Panc1 (cell line): ENCODE measurements around the gene MPV17L. TPM values are rescaled to one million over a fixed set of nuclear protein-coding genes. Genes with fewer than 3 reads are reported as not detected.

Source experiments
- ATAC-seq: fragments of 200-7000 bp; cut with Tn5 transposase; 2 replicates; pipeline ENCODE4 v1.9.1; 2020; ENCODE audit warnings: mild to moderate bottlenecking, moderate library complexity
- BruUV-seq: library from RNA; stranded (reverse); fragments of 400-500 nt; replicated peaks from 2 replicates; lab custom pipeline; 2021; lab: Mats Ljungman, UMichigan
- CTCF ChIA-PET: fragments of 300-600 bp; sonication (Branson Sonifier 250); formaldehyde crosslinking; loops from one replicate; lab custom pipeline; 2022; ENCODE audit warnings: antibody characterized with exemption; lab: Charles Lee
- POLR2A ChIA-PET: fragments of 300-600 bp; sonication (Branson Sonifier 250); formaldehyde crosslinking; loops from one replicate; lab custom pipeline; 2022; ENCODE audit warnings: antibody characterized with exemption; lab: Charles Lee
- DNase-seq: peaks from one replicate; pipeline ENCODE4 v3.0.0-alpha.2; 2010; ENCODE audit warnings: low read depth, low spot score
- H3K27ac ChIP-seq: 2 replicates; pipeline ENCODE4 v1.5.1; 2011; ENCODE audit warnings: mild to moderate bottlenecking, low read length, inconsistent platforms
- H3K27me3 ChIP-seq: fragments of 200-500 bp; sonication (Bioruptor generic); 2 replicates; pipeline ENCODE4 v1.6.0; 2014; ENCODE audit warnings: low read length, inconsistent platforms; ENCODE audit not compliant: control insufficient read depth, insufficient read depth
- H3K36me3 ChIP-seq: fragments of 200-500 bp; sonication (Bioruptor generic); 2 replicates; pipeline ENCODE4 v1.5.1; 2014; ENCODE audit warnings: inconsistent platforms, mild to moderate bottlenecking, low read length, moderate library complexity; ENCODE audit not compliant: control insufficient read depth, insufficient read depth
- H3K4me1 ChIP-seq: 2 replicates; pipeline ENCODE4 v1.5.1; 2011; ENCODE audit warnings: inconsistent platforms, mild to moderate bottlenecking, low read length, moderate library complexity; ENCODE audit not compliant: control insufficient read depth, insufficient read depth
- H3K4me3 ChIP-seq, 2 experiments: 2 replicates each; pipeline ENCODE4 v1.5.1; 2011 to 2012; ENCODE audit warnings: low read depth in 2 of 2, low read length in 2 of 2, mild to moderate bottlenecking in 2 of 2, inconsistent platforms in 1 of 2, moderate library complexity in 1 of 2
- H3K9me3 ChIP-seq: fragments of 200-500 bp; sonication (Bioruptor generic); 2 replicates; pipeline ENCODE4 v1.5.1; 2014; ENCODE audit warnings: low read depth, mild to moderate bottlenecking, inconsistent platforms, low read length, moderate library complexity; ENCODE audit not compliant: control insufficient read depth, insufficient read depth
- POLR2AphosphoS5 ChIP-seq: IDR thresholded peaks from 2 replicates; pipeline ENCODE4 v1.6.1; 2012; ENCODE audit warnings: mild to moderate bottlenecking, low read depth, low read length, moderate library complexity
- SIN3A ChIP-seq: IDR thresholded peaks from 2 replicates; pipeline ENCODE4 v1.6.1; 2012; ENCODE audit warnings: low read depth, mild to moderate bottlenecking, low read length, moderate library complexity, borderline replicate concordance; ENCODE audit not compliant: insufficient read depth
- TCF7L2 ChIP-seq: IDR thresholded peaks from 2 replicates; pipeline ENCODE4 v1.6.1; 2011; ENCODE audit warnings: mild to moderate bottlenecking, low read depth, low read length, inconsistent platforms
- in situ Hi-C: cut with HindIII; loops from 2 replicates; pipeline ENCODE4 v1.10.0; 2016; ENCODE audit warnings: low sequenced_read_pairs, low pct_unique_long_range_greater_than_20kb
- intact Hi-C: fragments of 100-400 bp; cut with micrococcal nuclease; formaldehyde crosslinking; loops from one replicate; pipeline ENCODE4 v1.10.0; 2022; ENCODE audit not compliant: unreplicated experiment
- total RNA-seq: library from RNA; stranded (reverse); gene quantifications from one replicate; pipeline ENCODE4 v1.2.1, GENCODE V29; 2021; ENCODE audit not compliant: unreplicated experiment
- TF ChIP-seq, protein P1 (sequence below): fragments of 450-650 bp; IDR thresholded peaks from 2 replicates; pipeline ENCODE4 v1.5.1; 2017; ENCODE audit warnings: mild to moderate bottlenecking
- TF ChIP-seq, protein P2 (sequence below), 2 experiments: IDR thresholded peaks; 2 replicates each; pipeline ENCODE4 v1.6.1; 2011 to 2012; ENCODE audit warnings: low read depth in 2 of 2, control low read depth in 1 of 2, low read length in 1 of 2, mild to moderate bottlenecking in 1 of 2, moderate library complexity in 1 of 2; ENCODE audit not compliant: insufficient read depth in 1 of 2

Gene MPV17L
- total RNA-seq, 1 experiment from 2014 or later: 10.4 TPM

DNA sequence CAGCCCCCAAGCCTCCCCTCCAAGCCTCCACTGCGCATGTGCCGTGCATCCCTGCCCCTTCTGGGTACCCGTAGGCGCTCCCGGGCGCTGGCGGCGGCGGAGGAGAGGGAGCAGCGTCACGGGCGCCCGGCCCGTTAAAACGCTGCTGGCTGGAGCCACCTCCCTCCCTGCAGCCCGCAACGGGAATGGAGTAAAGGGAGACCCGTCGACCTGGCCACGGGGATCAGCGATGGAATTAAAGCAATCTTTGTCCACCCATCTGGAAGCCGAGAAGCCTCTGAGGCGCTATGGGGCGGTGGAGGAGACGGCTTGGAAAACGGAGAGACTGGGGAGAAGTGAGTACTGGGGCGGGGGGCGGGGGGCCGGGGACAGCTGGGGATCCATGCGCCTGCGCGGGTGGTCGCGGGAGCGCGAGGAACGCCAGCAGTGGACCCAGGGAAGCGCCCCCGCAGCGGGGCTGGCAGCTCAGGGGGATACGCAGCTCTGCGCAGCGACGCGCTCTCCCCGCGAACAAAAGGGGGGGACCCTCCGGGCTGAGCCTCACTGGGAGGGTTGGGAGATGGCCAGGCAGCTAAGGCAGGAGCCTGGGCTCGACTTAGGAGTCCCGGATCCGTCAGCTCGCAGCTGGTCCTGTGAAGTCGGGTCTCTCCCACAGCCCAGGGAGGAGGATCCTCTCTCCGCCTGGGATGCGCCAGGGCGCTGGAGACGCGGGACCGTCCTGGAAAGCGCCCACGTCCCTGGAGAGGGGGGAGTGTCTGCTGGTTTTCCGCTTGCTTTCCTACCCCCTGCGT, 39.1 kb downstream of the MPV17L start, which contains the start of gene BMERB1:
BMERB1 (plus strand) TSS at position 164 of the 791 bp plus-strand sequence; CDS start at position 230, 66 bp downstream.
- DNase-seq (no peak), ATAC-seq (peak; percentile 93)
- no peaks in the 10 kb centered on the region for H3K36me3 ChIP-seq
- ChIA-PET POLR2A (interaction anchor here (0.6 kb wide), 2 partner anchors 157 to 818 kb away, joined by 3 to 9 read pairs; no protein-coding TSS in a partner anchor), CTCF (interaction anchor here (0.6 kb wide), 1 partner anchor 567 kb away, joined by 3 read pairs; no protein-coding TSS in a partner anchor)
- BruUV-seq: no TSS peak
- in situ Hi-C loops: no loop called here
- intact Hi-C loops: loop anchor here (10.0 kb wide), 1 partner anchor 160 kb away; no protein-coding TSS in a partner anchor
- peak; percentile 75 for TF ChIP-seq POLR2AphosphoS5
- no peak for TF ChIP-seq TCF7L2
- TF ChIP-seq, protein P1, sequence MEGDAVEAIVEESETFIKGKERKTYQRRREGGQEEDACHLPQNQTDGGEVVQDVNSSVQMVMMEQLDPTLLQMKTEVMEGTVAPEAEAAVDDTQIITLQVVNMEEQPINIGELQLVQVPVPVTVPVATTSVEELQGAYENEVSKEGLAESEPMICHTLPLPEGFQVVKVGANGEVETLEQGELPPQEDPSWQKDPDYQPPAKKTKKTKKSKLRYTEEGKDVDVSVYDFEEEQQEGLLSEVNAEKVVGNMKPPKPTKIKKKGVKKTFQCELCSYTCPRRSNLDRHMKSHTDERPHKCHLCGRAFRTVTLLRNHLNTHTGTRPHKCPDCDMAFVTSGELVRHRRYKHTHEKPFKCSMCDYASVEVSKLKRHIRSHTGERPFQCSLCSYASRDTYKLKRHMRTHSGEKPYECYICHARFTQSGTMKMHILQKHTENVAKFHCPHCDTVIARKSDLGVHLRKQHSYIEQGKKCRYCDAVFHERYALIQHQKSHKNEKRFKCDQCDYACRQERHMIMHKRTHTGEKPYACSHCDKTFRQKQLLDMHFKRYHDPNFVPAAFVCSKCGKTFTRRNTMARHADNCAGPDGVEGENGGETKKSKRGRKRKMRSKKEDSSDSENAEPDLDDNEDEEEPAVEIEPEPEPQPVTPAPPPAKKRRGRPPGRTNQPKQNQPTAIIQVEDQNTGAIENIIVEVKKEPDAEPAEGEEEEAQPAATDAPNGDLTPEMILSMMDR: no peak
- peak; percentile 48; the same call in 1 of the 2 replicates for TF ChIP-seq SIN3A
- TF ChIP-seq, protein P2, sequence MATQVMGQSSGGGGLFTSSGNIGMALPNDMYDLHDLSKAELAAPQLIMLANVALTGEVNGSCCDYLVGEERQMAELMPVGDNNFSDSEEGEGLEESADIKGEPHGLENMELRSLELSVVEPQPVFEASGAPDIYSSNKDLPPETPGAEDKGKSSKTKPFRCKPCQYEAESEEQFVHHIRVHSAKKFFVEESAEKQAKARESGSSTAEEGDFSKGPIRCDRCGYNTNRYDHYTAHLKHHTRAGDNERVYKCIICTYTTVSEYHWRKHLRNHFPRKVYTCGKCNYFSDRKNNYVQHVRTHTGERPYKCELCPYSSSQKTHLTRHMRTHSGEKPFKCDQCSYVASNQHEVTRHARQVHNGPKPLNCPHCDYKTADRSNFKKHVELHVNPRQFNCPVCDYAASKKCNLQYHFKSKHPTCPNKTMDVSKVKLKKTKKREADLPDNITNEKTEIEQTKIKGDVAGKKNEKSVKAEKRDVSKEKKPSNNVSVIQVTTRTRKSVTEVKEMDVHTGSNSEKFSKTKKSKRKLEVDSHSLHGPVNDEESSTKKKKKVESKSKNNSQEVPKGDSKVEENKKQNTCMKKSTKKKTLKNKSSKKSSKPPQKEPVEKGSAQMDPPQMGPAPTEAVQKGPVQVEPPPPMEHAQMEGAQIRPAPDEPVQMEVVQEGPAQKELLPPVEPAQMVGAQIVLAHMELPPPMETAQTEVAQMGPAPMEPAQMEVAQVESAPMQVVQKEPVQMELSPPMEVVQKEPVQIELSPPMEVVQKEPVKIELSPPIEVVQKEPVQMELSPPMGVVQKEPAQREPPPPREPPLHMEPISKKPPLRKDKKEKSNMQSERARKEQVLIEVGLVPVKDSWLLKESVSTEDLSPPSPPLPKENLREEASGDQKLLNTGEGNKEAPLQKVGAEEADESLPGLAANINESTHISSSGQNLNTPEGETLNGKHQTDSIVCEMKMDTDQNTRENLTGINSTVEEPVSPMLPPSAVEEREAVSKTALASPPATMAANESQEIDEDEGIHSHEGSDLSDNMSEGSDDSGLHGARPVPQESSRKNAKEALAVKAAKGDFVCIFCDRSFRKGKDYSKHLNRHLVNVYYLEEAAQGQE (IDR thresholded peaks at IDR 0.05; ENCODE audit: insufficient read depth in 1 of 2, low read depth in 2 of 2, low read length in 1 of 2): no peak
- peak within 1 kb of the TSS; percentile 84 for H3K27ac ChIP-seq
- no peaks in the 10 kb centered on the region for H3K27me3 ChIP-seq
- H3K9me3 ChIP-seq: no peaks in the 10 kb centered on the region
- peaks cover 32% of the 10 kb centered on the region for H3K4me1 ChIP-seq
- H3K4me3 ChIP-seq: peak within 1 kb of the TSS; percentile 71 to 81

DNA sequence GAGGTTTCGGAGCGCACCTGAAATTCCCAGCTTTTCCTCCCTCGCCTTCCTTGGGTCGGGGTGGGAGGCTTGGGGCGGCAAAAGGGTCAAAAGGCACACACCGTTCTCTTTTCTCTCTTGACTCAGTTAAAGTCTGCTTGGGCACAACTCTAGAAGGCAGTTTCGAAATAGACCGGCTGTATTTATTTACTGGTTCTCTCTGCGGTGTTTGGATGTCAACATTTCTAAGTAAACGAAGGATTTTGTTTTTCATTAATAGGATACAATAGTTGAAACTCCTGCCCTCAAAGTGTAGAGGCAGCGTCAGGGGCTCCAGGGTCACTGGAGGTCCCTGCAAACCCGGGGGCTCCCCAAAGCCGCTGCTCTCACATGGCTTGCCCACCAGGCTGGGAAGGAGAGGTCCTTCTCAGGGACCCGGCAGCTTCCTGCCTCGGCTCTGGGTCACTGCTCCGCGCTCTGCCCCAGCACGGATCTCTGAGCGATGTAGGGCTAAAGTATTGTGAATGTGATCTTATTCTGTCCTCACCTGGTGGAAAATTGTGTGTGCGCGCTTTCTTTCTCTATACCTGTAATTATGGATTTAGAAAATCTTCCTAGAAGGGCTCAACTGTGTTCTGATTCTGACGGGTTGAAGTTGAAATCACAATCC, 39.8 kb downstream of the MPV17L start:
- TSS peak; percentile 70 for BruUV-seq

More for the DNA sequence above, 39.8 kb downstream of the MPV17L start:
- no peak for DNase-seq
- no peaks in the 10 kb centered on the region for H3K27me3 ChIP-seq
- no peaks in the 10 kb centered on the region for H3K9me3 ChIP-seq
- peaks cover 39% of the 10 kb centered on the region for H3K4me1 ChIP-seq
- ChIA-PET CTCF (interaction anchor here (0.6 kb wide), 1 partner anchor 94 kb away, joined by 4 read pairs; no protein-coding TSS in a partner anchor), POLR2A (interaction anchor here (0.6 kb wide), 2 partner anchors 157 to 819 kb away, joined by 3 to 9 read pairs; no protein-coding TSS in a partner anchor)
- intact Hi-C loops (loop anchor here (10.0 kb wide), 1 partner anchor 159 kb away; no protein-coding TSS in a partner anchor), in situ Hi-C loops (no loop called here)
- no peak for TF ChIP-seq TCF7L2
- no peak for TF ChIP-seq SIN3A
- TF ChIP-seq, protein P1: no peak
- no peak for TF ChIP-seq POLR2AphosphoS5
- TF ChIP-seq, protein P2 (IDR thresholded peaks at IDR 0.05; ENCODE audit: insufficient read depth in 1 of 2, low read depth in 2 of 2, low read length in 1 of 2): no peak
- H3K27ac ChIP-seq: peak overlapping the region; percentile 84
- H3K36me3 ChIP-seq: no peaks in the 10 kb centered on the region
- peak overlapping the region; percentile 71 to 81 for H3K4me3 ChIP-seq
- ATAC-seq: peak; percentile 36
